ENCODE measurements around the gene ARHGAP11A. TPM values are rescaled to one million over a fixed set of nuclear protein-coding genes. Genes with fewer than 3 reads are reported as not detected.

ARHGAP11A gene
- total and polyA plus RNA-seq, 9 of the 15 experiments (the other 6 are each of a cell fraction or from before 2014, with no cell fraction given), result 17.5 to 92.5 (median 61.1) TPM

- TF ChIP-seq, protein P1, sequence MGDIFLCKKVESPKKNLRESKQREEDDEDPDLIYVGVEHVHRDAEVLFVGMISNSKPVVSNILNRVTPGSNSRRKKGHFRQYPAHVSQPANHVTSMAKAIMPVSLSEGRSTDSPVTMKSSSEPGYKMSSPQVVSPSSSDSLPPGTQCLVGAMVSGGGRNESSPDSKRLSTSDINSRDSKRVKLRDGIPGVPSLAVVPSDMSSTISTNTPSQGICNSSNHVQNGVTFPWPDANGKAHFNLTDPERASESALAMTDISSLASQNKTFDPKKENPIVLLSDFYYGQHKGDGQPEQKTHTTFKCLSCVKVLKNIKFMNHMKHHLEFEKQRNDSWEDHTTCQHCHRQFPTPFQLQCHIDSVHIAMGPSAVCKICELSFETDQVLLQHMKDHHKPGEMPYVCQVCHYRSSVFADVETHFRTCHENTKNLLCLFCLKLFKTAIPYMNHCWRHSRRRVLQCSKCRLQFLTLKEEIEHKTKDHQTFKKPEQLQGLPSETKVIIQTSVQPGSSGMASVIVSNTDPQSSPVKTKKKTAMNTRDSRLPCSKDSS (IDR thresholded peaks at IDR 0.05; ENCODE audit: low read depth, partially characterized antibody), result no peak
- TF ChIP-seq PML (IDR thresholded peaks at IDR 0.05; ENCODE audit: low read length) (no peak), GATAD2B (IDR thresholded peaks at IDR 0.05; ENCODE audit: borderline replicate concordance) (no peak)
These were observed 56.3 kb downstream of the ARHGAP11A start (continued) for GRCh38 chr15:32671339-32672325.

DNA sequence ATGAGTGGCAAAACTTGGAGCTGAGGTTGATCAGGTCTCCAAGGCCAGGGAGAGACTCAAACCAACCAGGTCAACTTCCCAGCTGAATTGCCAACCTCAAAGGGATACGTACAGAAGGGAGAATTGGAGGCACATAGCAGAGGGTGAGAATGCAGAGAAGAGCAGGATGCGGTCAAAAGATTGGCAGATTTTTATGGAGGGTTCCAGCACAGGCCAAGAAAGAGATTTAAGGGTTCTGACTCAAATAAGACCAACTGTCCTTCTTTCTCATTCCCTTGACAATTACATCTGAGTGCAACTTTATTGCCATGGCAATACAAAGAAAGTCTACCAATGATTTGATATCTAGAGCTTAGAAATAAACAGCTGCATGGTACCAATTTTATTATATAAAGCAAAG, 59.4 kb downstream of the ARHGAP11A start:
- no peaks in the 10 kb centered on the region for H3K36me3 ChIP-seq (ENCODE audit: control insufficient read depth, insufficient read depth, low read length)
- no peak overlapping the region for H3K27ac ChIP-seq (ENCODE audit: extremely low read depth, low read depth, low read length)
- H3K9me3 ChIP-seq (replicated peaks; ENCODE audit: control insufficient read depth, insufficient read depth, low read depth, low read length), result no peaks in the 10 kb centered on the region
- DNase-seq (ENCODE audit: extremely low read depth in 1 of 4, low spot score in 3 of 4) (no peak), ATAC-seq (no peak), FAIRE-seq (no peak)
- no peak overlapping the region for H3K4me2 ChIP-seq (ENCODE audit: insufficient read depth, low read length)
- in situ Hi-C loops (cut with MboI) (no loop called here), intact Hi-C loops (cut with micrococcal nuclease) (no loop called here)
- H3K79me2 ChIP-seq (ENCODE audit: control insufficient read depth, insufficient read depth, low read length), result no peaks in the 10 kb centered on the region
- peaks cover 0 to 3% of the 10 kb centered on the region in 2 experiments; a peak in 1 of 5 replicates for H3K4me1 ChIP-seq (replicated peaks in 1 of 2; ENCODE audit: control insufficient read depth in 2 of 2, insufficient read depth in 2 of 2, low read length in 2 of 2)
- no peaks in the 10 kb centered on the region for H3K9me1 ChIP-seq (ENCODE audit: control insufficient read depth, insufficient read depth, low read length)
- WGBS (ENCODE audit: insufficient coverage, low coverage, missing lambda C conversion rate), result 6% methylated on average over 2 of the region's 2 CpGs
- H3K9ac ChIP-seq (ENCODE audit: insufficient read depth in 1 of 2, low read depth in 2 of 2, low read length in 2 of 2), result no peak overlapping the region
- no peaks in the 10 kb centered on the region for H4K20me1 ChIP-seq (replicated peaks; ENCODE audit: control insufficient read depth, insufficient read depth, low read length)
- no TSS peak for BruUV-seq (replicated peaks)
- H2AFZ ChIP-seq (ENCODE audit: low read depth, low read length), result no peak overlapping the region
- peaks cover 21 to 27% of the 10 kb centered on the region in 2 experiments; a peak in 4 of 5 replicates for H3K27me3 ChIP-seq (ENCODE audit: control insufficient read depth in 2 of 2, insufficient read depth in 2 of 2, low read length in 2 of 2)
- CTCF ChIA-PET (ENCODE audit: low intra/inter-chr PET ratio), result no interaction called here
- POLR2A ChIA-PET, result interaction anchor here (0.8 kb wide), 1 partner anchor 9 kb away, joined by 4 read pairs; no protein-coding TSS in a partner anchor
- no peak overlapping the region for H3K4me3 ChIP-seq
- TF ChIP-seq MED1 (CRISPR knock-in tag; IDR thresholded peaks at IDR 0.05; ENCODE audit: borderline replicate concordance) (no peak), ATF1 (CRISPR knock-in tag; IDR thresholded peaks at IDR 0.05) (no peak), ATF1 (tag; IDR thresholded peaks at IDR 0.05) (no peak), SETDB1 (IDR thresholded peaks at IDR 0.05; ENCODE audit: low read length) (no peak)
- TF ChIP-seq, protein P2, sequence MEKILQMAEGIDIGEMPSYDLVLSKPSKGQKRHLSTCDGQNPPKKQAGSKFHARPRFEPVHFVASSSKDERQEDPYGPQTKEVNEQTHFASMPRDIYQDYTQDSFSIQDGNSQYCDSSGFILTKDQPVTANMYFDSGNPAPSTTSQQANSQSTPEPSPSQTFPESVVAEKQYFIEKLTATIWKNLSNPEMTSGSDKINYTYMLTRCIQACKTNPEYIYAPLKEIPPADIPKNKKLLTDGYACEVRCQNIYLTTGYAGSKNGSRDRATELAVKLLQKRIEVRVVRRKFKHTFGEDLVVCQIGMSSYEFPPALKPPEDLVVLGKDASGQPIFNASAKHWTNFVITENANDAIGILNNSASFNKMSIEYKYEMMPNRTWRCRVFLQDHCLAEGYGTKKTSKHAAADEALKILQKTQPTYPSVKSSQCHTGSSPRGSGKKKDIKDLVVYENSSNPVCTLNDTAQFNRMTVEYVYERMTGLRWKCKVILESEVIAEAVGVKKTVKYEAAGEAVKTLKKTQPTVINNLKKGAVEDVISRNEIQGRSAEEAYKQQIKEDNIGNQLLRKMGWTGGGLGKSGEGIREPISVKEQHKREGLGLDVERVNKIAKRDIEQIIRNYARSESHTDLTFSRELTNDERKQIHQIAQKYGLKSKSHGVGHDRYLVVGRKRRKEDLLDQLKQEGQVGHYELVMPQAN (IDR thresholded peaks at IDR 0.05; ENCODE audit: borderline replicate concordance), result no peak
- TF ChIP-seq, protein P3, sequence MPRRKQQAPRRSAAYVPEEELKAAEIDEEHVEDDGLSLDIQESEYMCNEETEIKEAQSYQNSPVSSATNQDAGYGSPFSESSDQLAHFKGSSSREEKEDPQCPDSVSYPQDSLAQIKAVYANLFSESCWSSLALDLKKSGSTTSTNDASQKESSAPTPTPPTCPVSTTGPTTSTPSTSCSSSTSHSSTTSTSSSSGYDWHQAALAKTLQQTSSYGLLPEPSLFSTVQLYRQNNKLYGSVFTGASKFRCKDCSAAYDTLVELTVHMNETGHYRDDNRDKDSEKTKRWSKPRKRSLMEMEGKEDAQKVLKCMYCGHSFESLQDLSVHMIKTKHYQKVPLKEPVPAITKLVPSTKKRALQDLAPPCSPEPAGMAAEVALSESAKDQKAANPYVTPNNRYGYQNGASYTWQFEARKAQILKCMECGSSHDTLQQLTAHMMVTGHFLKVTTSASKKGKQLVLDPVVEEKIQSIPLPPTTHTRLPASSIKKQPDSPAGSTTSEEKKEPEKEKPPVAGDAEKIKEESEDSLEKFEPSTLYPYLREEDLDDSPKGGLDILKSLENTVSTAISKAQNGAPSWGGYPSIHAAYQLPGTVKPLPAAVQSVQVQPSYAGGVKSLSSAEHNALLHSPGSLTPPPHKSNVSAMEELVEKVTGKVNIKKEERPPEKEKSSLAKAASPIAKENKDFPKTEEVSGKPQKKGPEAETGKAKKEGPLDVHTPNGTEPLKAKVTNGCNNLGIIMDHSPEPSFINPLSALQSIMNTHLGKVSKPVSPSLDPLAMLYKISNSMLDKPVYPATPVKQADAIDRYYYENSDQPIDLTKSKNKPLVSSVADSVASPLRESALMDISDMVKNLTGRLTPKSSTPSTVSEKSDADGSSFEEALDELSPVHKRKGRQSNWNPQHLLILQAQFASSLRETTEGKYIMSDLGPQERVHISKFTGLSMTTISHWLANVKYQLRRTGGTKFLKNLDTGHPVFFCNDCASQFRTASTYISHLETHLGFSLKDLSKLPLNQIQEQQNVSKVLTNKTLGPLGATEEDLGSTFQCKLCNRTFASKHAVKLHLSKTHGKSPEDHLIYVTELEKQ (CRISPR knock-in tag; IDR thresholded peaks at IDR 0.05), result no peak
- TF ChIP-seq, protein P4, sequence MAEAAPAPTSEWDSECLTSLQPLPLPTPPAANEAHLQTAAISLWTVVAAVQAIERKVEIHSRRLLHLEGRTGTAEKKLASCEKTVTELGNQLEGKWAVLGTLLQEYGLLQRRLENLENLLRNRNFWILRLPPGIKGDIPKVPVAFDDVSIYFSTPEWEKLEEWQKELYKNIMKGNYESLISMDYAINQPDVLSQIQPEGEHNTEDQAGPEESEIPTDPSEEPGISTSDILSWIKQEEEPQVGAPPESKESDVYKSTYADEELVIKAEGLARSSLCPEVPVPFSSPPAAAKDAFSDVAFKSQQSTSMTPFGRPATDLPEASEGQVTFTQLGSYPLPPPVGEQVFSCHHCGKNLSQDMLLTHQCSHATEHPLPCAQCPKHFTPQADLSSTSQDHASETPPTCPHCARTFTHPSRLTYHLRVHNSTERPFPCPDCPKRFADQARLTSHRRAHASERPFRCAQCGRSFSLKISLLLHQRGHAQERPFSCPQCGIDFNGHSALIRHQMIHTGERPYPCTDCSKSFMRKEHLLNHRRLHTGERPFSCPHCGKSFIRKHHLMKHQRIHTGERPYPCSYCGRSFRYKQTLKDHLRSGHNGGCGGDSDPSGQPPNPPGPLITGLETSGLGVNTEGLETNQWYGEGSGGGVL (CRISPR knock-in tag; IDR thresholded peaks at IDR 0.05), result no peak
